ENCODE data around the gene ATXN2.

Gene ATXN2

GRCh38 chr12:111435661-111436201, 163.4 kb downstream of the ATXN2 start:
- peak; percentile 29 for DNase-seq

- DNase-seq = peak; percentile 87
Measured at GRCh38 chr12:111434680-111435338, 164.3 kb downstream of the ATXN2 start.

GRCh38 chr12:111434049-111434448, 165.1 kb downstream of the ATXN2 start:
- DNase-seq = no peak

GRCh38 chr12:111431772-111432171, 167.3 kb downstream of the ATXN2 start:
- no peak for DNase-seq

DNA sequence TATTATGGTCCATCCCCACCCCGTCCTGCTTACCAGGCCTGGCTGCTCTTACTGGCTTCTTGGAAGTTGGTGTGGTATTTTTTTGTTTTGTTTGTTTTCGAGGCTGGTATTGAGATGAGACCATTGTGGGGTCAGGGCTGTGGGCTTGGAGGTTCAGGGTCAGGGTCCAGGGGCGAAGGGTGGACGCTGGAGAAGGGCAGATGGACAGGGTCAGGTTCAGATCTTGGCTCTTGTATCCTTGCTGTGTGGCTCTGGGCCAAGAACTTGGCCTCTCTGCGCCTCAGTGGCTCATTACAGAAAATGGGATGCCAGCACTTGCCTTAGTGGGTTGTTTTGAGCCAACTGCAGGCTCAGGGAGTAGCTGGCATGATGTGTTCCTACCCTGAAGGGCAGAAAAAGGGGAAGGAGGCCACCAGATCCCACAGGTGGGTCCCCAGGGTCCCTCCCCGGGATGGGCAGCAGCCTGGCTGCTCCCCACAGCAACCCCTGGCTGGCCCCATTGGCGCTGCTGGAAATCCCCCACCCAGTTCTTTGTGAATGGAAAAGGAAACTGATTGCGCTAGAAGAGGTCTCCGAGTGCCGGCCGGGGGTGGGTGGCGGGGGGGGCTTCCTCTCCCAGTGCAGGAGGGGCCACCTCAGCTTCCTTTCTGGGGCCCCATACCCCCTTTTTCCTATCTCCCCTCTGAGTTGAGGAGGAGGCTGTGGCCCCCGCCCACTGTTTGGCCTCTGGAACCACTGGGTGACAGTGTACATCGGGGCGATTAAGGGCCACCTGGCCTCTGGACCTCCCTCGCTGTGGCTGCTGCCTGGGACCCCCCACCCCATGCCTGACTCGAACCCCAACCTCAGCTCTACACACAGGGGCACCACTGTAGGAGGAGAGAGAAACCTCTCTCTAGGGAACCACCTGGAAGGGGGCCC, 168.4 kb downstream of the ATXN2 start:
- peak; percentile 70 for DNase-seq

- peak; percentile 64 for DNase-seq
Measured at GRCh38 chr12:111429828-111430432, 169.2 kb downstream of the ATXN2 start.

GRCh38 chr12:111428728-111429175, 170.4 kb downstream of the ATXN2 start:
- no peak for DNase-seq

- DNase-seq = no peak
Measured at GRCh38 chr12:111428081-111428727, 170.9 kb downstream of the ATXN2 start.

DNA sequence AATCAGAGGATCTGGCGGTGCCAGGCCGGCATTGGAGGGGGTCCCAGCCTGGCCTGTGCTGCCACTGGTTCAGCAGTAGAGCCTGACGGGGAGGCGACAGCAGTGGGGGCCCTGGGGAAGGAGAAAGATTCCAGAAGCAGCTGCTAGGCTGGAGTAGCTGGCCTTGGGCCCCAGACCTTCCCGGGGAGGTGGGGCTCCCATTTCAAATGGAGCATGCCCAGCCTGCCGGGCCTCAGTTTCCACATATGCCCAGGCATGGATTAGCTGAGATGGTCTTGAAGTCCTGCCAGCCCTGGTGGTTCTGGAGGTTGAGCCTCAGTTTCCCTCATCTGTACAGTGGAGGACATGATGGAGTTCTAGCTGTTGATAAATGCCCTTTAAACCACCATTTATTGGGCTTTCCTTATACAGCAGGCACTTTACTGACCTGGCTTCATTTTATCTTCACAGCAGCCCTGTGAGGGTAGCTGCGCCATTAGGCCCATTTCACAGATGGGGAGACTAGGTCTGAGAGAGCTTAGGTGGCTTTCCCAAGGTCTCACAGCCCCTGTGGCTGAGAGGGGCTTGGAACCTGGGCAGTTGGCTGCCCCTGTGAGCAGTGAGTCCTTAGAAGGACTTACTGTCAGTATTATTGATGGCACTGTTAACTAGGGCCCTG, 171.6 kb downstream of the ATXN2 start:
- no peak for DNase-seq

DNA sequence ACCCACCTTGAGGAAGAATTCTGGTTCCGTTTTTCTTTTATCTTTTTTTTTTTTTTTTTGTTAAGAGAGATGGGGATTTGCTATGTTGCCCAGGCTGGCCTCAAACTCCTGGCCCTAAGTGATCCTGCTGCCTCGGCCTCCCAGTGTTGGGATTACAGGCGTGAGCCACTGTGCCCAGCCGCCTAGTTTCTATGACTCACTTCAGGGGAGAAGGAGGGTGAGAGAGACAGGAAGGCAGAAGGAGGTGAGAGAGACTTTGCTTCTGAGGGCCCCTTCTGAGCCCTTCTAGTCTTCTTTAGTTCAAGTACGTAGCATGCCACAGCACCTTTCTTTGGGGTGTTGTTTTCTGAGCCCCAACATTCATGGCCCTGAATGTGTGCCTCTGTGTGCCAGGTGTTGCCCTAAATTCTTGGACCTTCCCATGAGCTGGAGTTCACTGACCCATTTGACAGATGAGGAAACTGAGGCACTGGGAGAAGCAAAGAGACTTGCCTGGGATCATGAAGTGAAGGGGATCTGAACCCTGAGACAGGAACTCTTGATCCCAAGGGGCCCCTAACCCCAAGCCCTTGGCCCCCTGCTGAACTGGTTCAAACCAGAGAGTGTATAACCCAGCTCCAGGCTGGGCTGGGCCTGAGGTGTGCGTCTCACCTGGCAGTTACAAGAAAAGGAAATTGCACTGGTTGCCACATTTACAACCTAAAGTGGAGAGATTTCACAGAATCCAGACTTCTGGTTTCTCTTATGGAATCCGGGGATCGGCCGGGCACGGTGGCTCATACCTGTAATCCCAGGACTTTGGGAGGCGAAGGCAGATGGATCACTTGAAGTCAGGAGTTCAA, 172.6 kb downstream of the ATXN2 start:
- no peak for DNase-seq

GRCh38 chr12:111425655-111426054, 173.5 kb downstream of the ATXN2 start:
- DNase-seq = no peak

DNA sequence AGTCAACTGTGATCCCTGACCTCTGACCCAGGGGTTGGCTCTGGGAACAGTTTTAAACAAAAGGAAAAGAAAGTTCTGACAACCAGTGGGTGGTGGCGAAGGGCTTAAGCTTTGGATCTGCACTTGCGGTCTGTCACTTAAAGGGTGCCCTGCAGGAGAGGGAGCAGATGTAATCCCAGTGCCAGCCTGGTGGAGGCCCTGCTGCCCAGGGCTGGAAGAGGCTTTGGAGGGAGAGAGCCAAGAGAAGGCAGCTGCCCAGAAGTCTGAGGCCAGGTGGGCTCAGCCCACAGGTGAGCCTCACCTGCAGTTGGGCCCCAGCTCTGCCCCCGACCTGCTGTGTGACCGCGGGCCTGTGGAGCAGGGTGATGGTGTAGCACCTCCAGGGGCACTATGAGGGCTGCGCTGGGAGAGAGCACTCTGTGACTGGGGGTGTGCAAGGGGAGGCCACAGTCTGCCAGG, 174.3 kb downstream of the ATXN2 start:
- no peak for DNase-seq

DNA sequence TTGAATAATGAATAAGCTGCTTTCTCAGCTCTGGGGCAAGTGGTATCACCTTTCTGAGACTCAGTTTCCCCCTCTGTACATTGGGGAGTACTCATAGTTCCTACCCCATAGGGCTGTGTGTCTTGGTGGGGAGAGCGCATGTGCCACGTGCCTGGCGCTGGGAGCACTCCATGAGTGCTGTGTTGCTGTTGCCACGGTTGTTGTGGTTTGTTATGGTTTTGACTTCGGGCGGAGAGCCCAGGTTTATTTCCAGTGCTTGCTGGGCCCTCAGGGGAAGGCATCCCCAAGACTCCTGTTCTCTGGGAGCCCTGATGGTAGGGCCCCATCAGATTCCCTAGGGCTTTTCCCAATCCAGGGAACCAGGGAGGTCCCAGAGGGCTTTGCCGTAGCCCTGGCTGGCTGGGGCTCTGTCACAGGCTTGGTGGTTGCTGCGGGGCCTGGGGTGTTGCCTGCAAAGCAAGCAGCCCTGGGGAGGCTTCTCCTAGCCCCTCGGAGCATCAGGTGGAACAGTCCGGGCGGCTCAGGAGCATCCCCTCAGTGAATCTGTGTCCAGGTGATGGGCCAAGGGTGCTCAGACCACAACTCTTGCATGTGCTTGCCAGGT, 174.8 kb downstream of the ATXN2 start:
- no peak for DNase-seq

DNA sequence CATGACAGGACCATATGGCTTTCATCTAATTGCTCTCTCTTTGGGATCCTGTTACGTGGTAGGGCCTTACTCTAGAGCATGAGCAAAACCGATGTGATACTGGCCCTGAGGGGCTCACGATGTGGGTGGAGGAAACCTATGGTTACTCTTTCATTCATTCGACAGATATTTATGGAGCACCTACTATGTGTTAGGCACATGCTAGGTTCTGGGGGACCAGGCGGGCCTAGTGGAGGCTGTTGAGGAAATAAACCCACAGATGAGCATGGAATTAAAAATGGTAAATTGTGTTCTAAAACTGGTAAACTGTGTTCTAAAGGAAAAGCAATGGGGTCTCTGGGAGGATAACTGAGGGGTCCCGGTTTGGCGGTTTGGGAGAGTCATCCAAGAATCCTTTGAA, 178.6 kb downstream of the ATXN2 start:
- DNase-seq = no peak

- DNase-seq = no peak
Measured at GRCh38 chr12:111419784-111420183, 179.3 kb downstream of the ATXN2 start.

DNA sequence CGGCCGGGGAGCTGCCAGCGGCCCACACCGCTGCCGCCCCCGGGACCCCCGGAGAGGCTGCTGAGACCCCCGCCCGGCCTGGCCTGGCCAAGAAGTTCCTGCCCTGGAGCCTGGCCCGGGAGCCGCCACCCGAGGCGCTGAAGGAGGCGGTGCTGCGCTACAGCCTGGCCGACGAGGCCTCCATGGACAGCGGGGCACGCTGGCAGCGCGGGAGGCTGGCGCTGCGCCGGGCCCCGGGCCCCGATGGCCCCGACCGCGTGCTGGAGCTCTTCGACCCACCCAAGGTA, 180.6 kb downstream of the ATXN2 start:
- no peak for DNase-seq

GRCh38 chr12:111417784-111418593, 181.1 kb downstream of the ATXN2 start:
- DNase-seq = no peak

GRCh38 chr12:111417290-111417689, 181.8 kb downstream of the ATXN2 start:
- no peak for DNase-seq

- DNase-seq = no peak
Measured at GRCh38 chr12:111414711-111415252, 184.3 kb downstream of the ATXN2 start.
